Hematopoietic multipotent progenitor cell treated with erythropoietin and hydrocortisone succinate and interleukin-3 and kit ligand, for 17 days (in vitro differentiated cells): ENCODE measurements around the gene CMSS1.

ENCODE experiments used
- DNase-seq: peaks from one replicate; pipeline ENCODE4 v3.0.0-alpha.2; 2015; ENCODE audit warnings: low spot score

CMSS1 gene

GRCh38 chr3:99934975-99935797 is 117.5 kb downstream of the CMSS1 start:
- DNase-seq, result no peak

GRCh38 chr3:99938270-99938911 is 120.7 kb downstream of the CMSS1 start:
- no peak for DNase-seq

GRCh38 chr3:99939876-99940275 is 122.2 kb downstream of the CMSS1 start:
- no peak for DNase-seq

- DNase-seq, result no peak
These were observed 122.7 kb downstream of the CMSS1 start for GRCh38 chr3:99940350-99940749.

- no peak for DNase-seq
These were observed 123.5 kb downstream of the CMSS1 start for GRCh38 chr3:99941211-99941610.

GRCh38 chr3:99943931-99944761 is 126.5 kb downstream of the CMSS1 start:
- DNase-seq, result no peak

GRCh38 chr3:99945328-99945995 is 127.8 kb downstream of the CMSS1 start:
- no peak for DNase-seq

- no peak for DNase-seq
These were observed 129.7 kb downstream of the CMSS1 start for GRCh38 chr3:99947356-99947755.

GRCh38 chr3:99948467-99949089 is 130.9 kb downstream of the CMSS1 start:
- no peak for DNase-seq

- DNase-seq, result no peak
These were observed 132.5 kb downstream of the CMSS1 start for GRCh38 chr3:99949956-99950670.

GRCh38 chr3:99950921-99951320 is 133.3 kb downstream of the CMSS1 start:
- DNase-seq, result no peak

- DNase-seq, result no peak
These were observed 134.0 kb downstream of the CMSS1 start for GRCh38 chr3:99951701-99952100.

GRCh38 chr3:99952306-99952705 is 134.6 kb downstream of the CMSS1 start:
- no peak for DNase-seq

GRCh38 chr3:99953596-99953995 is 135.9 kb downstream of the CMSS1 start:
- DNase-seq, result no peak

- DNase-seq, result no peak
These were observed 137.4 kb downstream of the CMSS1 start for GRCh38 chr3:99954914-99955644.

- no peak for DNase-seq
These were observed 138.3 kb downstream of the CMSS1 start for GRCh38 chr3:99955773-99956562.

- no peak for DNase-seq
These were observed 139.6 kb downstream of the CMSS1 start for GRCh38 chr3:99957151-99957796.

GRCh38 chr3:99958222-99958912 is 140.7 kb downstream of the CMSS1 start:
- no peak for DNase-seq
